DMS79 treated with DMSO at 0.1 percent for 48 hours (cell line): ENCODE data around the gene SRSF1.
"Not testable (repeated sequence)": the region's sequence is repeated elsewhere in the genome, so short reads cannot be mapped to it uniquely, and the experiment has no call there.

Source experiments
- DNase-seq: peaks from one replicate; lab custom pipeline; 2025; lab: John Stamatoyannopoulos, UW

The SRSF1 gene

GRCh38 chr17:57988301-57989250 lies 18.5 kb downstream of the SRSF1 start:
- peak; percentile 15 for DNase-seq

GRCh38 chr17:57987581-57988300 lies 19.3 kb downstream of the SRSF1 start, which contains the start of gene VEZF1:
Gene VEZF1 (minus strand): TSS chr17:57988254. CDS start chr17:57988111, 143 bp downstream.
- DNase-seq = peak; percentile 28

GRCh38 chr17:57986841-57987580 lies 20.0 kb downstream of the SRSF1 start:
- DNase-seq = no peak

GRCh38 chr17:57985675-57985974 lies 21.4 kb downstream of the SRSF1 start:
- DNase-seq = no peak

GRCh38 chr17:57984936-57985674 lies 21.9 kb downstream of the SRSF1 start:
- no peak for DNase-seq

GRCh38 chr17:57984261-57984890 lies 22.7 kb downstream of the SRSF1 start:
- DNase-seq = no peak

- DNase-seq = no peak
Observed at GRCh38 chr17:57983446-57983845, 23.6 kb downstream of the SRSF1 start.

- no peak for DNase-seq
Observed at GRCh38 chr17:57982452-57983170, 24.4 kb downstream of the SRSF1 start.

- no peak for DNase-seq
Observed at GRCh38 chr17:57980522-57980921, 26.5 kb downstream of the SRSF1 start.

GRCh38 chr17:57979076-57979475 lies 28.0 kb downstream of the SRSF1 start:
- DNase-seq = no peak

- DNase-seq = no peak
Observed at GRCh38 chr17:57976594-57976993, 30.5 kb downstream of the SRSF1 start.

GRCh38 chr17:57975044-57975443 lies 32.0 kb downstream of the SRSF1 start:
- DNase-seq = no peak

GRCh38 chr17:57974053-57974824 lies 32.8 kb downstream of the SRSF1 start:
- DNase-seq = not testable (repeated sequence)

- DNase-seq = no peak
Observed at GRCh38 chr17:57972151-57972550, 34.9 kb downstream of the SRSF1 start.

- DNase-seq = no peak
Observed at GRCh38 chr17:57971572-57971971, 35.5 kb downstream of the SRSF1 start.

GRCh38 chr17:57970710-57971109 lies 36.3 kb downstream of the SRSF1 start:
- DNase-seq = no peak

GRCh38 chr17:57968456-57968855 lies 38.6 kb downstream of the SRSF1 start:
- no peak for DNase-seq

GRCh38 chr17:57966875-57967274 lies 40.2 kb downstream of the SRSF1 start:
- DNase-seq = no peak

GRCh38 chr17:57966246-57966645 lies 40.8 kb downstream of the SRSF1 start:
- no peak for DNase-seq
